GM19452 (cell line): ENCODE results near the gene USP27X.

Source experiments
- ATAC-seq: cut with Tn5 transposase; IDR thresholded peaks from one replicate; pipeline ENCODE4 v1.9.1; 2021; ENCODE audit not compliant: unreplicated experiment

USP27X gene

GRCh38 chrX:49880668-49881067 lies 1.4 kb downstream of the USP27X start:
- ATAC-seq, result no peak

- ATAC-seq, result no peak
Observed at GRCh38 chrX:49884290-49884862, 5.1 kb downstream of the USP27X start.

GRCh38 chrX:49892542-49892941 lies 13.3 kb downstream of the USP27X start:
- no peak for ATAC-seq

- no peak for ATAC-seq
Observed at GRCh38 chrX:49896951-49897350, 17.7 kb downstream of the USP27X start.

- no peak for ATAC-seq
Observed at GRCh38 chrX:49901048-49901447, 21.8 kb downstream of the USP27X start.

GRCh38 chrX:49910344-49910743 lies 31.1 kb downstream of the USP27X start:
- ATAC-seq, result no peak

- ATAC-seq, result no peak
Observed at GRCh38 chrX:49912086-49912485, 32.8 kb downstream of the USP27X start.

- no peak for ATAC-seq
Observed at GRCh38 chrX:49912861-49913260, 33.6 kb downstream of the USP27X start.

- ATAC-seq, result no peak
Observed at GRCh38 chrX:49915361-49916222, 36.3 kb downstream of the USP27X start.

GRCh38 chrX:49919617-49920016 lies 40.3 kb downstream of the USP27X start:
- no peak for ATAC-seq

GRCh38 chrX:49921109-49921508 lies 41.8 kb downstream of the USP27X start:
- no peak for ATAC-seq

GRCh38 chrX:49922291-49923241 lies 43.3 kb downstream of the USP27X start, which contains the start of gene CLCN5:
TSS of gene CLCN5 (plus strand) at chrX:49922596. CDS start at chrX:49925299, 2,703 bp downstream.
- peak; percentile 98 for ATAC-seq

GRCh38 chrX:49925176-49925575 lies 45.9 kb downstream of the USP27X start:
- no peak for ATAC-seq

GRCh38 chrX:49930039-49930438 lies 50.8 kb downstream of the USP27X start:
- no peak for ATAC-seq
